ENCODE results near the gene GPC1.

- TF ChIP-seq SIN3A (IDR thresholded peaks at IDR 0.05; ENCODE audit: borderline replicate concordance, insufficient read depth, low read length), result no peak
- no peak for TF ChIP-seq POLR2AphosphoS5 (IDR thresholded peaks at IDR 0.05; ENCODE audit: low read depth, low read length)
- TF ChIP-seq, protein P1, sequence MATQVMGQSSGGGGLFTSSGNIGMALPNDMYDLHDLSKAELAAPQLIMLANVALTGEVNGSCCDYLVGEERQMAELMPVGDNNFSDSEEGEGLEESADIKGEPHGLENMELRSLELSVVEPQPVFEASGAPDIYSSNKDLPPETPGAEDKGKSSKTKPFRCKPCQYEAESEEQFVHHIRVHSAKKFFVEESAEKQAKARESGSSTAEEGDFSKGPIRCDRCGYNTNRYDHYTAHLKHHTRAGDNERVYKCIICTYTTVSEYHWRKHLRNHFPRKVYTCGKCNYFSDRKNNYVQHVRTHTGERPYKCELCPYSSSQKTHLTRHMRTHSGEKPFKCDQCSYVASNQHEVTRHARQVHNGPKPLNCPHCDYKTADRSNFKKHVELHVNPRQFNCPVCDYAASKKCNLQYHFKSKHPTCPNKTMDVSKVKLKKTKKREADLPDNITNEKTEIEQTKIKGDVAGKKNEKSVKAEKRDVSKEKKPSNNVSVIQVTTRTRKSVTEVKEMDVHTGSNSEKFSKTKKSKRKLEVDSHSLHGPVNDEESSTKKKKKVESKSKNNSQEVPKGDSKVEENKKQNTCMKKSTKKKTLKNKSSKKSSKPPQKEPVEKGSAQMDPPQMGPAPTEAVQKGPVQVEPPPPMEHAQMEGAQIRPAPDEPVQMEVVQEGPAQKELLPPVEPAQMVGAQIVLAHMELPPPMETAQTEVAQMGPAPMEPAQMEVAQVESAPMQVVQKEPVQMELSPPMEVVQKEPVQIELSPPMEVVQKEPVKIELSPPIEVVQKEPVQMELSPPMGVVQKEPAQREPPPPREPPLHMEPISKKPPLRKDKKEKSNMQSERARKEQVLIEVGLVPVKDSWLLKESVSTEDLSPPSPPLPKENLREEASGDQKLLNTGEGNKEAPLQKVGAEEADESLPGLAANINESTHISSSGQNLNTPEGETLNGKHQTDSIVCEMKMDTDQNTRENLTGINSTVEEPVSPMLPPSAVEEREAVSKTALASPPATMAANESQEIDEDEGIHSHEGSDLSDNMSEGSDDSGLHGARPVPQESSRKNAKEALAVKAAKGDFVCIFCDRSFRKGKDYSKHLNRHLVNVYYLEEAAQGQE (IDR thresholded peaks at IDR 0.05; ENCODE audit: insufficient read depth in 1 of 2, low read depth in 2 of 2, low read length in 2 of 2), result no peak
These were observed 7.2 kb upstream of the GPC1 start for GRCh38 chr2:240428245-240428644.

Measured in PFSK-1 (cell line).